Activated naive CD4-positive, alpha-beta T cell treated with anti-CD3 and anti-CD28 coated beads for 36 hours (primary cell): ENCODE data around the gene ACAA1. TPM values are rescaled to one million over a fixed set of nuclear protein-coding genes. Genes with fewer than 3 reads are reported as not detected.

Experiments
- CTCF ChIA-PET: fragments of 350-600 bp; sonication (Branson Sonifier 250); formaldehyde crosslinking; loops from one replicate; lab custom pipeline; 2021; ENCODE audit warnings: antibody characterized with exemption; lab: Charles Lee
- DNase-seq: peaks from one replicate; pipeline ENCODE4 v3.0.0-alpha.2; 2020
- H3K27ac Mint-ChIP-seq: one replicate; pipeline ENCODE4 v1.8.0; 2021; ENCODE audit warnings: mild to moderate bottlenecking, mixed read lengths
- H3K27me3 Mint-ChIP-seq: one replicate; pipeline ENCODE4 v1.8.0; 2021; ENCODE audit warnings: low read depth, mixed read lengths
- H3K36me3 Mint-ChIP-seq: one replicate; pipeline ENCODE4 v1.8.0; 2021; ENCODE audit warnings: low read depth, mixed read lengths
- H3K4me1 Mint-ChIP-seq: one replicate; pipeline ENCODE4 v1.8.0; 2021; ENCODE audit warnings: low read depth, mixed read lengths
- H3K4me3 Mint-ChIP-seq: one replicate; pipeline ENCODE4 v1.8.0; 2021; ENCODE audit warnings: mild to moderate bottlenecking, moderate library complexity, mixed read lengths
- H3K9me3 Mint-ChIP-seq: one replicate; pipeline ENCODE4 v1.8.0; 2021; ENCODE audit warnings: mixed read lengths
- intact Hi-C: fragments of 100-400 bp; cut with micrococcal nuclease; formaldehyde crosslinking; loops from one replicate; pipeline ENCODE4 v1.15.1; 2023
- total RNA-seq, 2 experiments: library from RNA; stranded (reverse); gene quantifications; one replicate each; pipeline ENCODE4 v1.2.3, GENCODE V29; 2021

The ACAA1 gene
- total RNA-seq, 2 experiments from 2014 or later: 57.5 to 58.7 TPM

DNA sequence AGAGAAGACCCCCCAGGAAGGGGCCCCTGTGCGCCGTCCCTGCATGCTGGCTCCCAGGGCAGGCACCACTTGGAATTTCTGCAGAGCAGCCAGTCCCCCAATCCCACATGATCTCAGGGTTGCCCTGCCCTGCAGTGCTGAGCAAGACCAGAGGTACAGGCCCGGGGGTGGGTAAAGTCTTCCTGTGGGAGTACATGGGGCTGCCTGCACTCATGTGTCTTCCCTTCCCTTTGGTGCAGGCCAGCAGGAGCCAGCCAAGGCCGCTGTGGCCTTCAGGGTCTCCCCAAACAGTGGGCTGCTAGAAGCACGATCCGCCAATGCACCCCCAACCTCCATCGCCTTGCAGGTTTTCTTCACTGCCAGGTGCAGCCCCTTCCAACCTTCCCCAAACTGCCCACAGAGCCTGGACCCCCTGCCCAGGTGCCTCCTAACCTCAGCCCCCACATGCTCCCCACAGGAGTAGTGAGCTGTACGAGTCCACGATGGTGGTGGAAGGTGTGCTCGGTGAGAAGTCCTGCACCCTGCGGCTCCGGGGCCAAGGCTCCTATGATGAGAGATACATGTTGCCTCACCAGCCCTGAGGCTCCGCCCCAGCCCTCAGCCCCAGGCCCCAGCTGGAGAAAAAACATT is 15.0 kb downstream of the ACAA1 start:
- H3K27ac Mint-ChIP-seq: no peak overlapping the region
- CTCF ChIA-PET: no interaction called here
- DNase-seq: no peak
- H3K9me3 Mint-ChIP-seq: no peaks in the 10 kb centered on the region
- H3K36me3 Mint-ChIP-seq: peaks cover 16% of the 10 kb centered on the region
- no peaks in the 10 kb centered on the region for H3K27me3 Mint-ChIP-seq
- H3K4me3 Mint-ChIP-seq: no peak overlapping the region
- peaks cover 4% of the 10 kb centered on the region for H3K4me1 Mint-ChIP-seq
- intact Hi-C loops: no loop called here

DNA sequence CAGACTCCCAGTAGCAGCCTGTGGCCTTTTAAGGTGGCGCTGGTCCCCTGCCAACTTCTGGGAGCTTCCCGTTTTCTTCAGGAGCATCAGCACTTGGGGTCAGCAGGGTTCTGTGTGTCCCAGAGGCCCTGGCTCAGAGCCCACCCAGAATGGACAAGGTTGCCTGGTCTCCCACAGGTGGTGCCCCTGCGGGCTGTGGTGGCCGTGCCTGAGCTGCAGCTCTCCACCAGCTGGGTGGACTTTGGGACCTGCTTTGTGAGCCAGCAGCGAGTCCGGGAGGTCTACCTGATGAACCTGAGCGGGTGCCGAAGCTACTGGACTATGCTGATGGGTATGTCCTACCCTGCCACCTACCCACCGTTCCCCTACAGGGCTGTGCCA is 15.5 kb downstream of the ACAA1 start:
- H3K27me3 Mint-ChIP-seq: no peaks in the 10 kb centered on the region
- H3K27ac Mint-ChIP-seq: no peak overlapping the region
- DNase-seq: no peak
- H3K4me1 Mint-ChIP-seq: peaks cover 4% of the 10 kb centered on the region
- peaks cover 16% of the 10 kb centered on the region for H3K36me3 Mint-ChIP-seq
- no peaks in the 10 kb centered on the region for H3K9me3 Mint-ChIP-seq
- no peak overlapping the region for H3K4me3 Mint-ChIP-seq
- CTCF ChIA-PET: no interaction called here
- intact Hi-C loops: no loop called here

DNA sequence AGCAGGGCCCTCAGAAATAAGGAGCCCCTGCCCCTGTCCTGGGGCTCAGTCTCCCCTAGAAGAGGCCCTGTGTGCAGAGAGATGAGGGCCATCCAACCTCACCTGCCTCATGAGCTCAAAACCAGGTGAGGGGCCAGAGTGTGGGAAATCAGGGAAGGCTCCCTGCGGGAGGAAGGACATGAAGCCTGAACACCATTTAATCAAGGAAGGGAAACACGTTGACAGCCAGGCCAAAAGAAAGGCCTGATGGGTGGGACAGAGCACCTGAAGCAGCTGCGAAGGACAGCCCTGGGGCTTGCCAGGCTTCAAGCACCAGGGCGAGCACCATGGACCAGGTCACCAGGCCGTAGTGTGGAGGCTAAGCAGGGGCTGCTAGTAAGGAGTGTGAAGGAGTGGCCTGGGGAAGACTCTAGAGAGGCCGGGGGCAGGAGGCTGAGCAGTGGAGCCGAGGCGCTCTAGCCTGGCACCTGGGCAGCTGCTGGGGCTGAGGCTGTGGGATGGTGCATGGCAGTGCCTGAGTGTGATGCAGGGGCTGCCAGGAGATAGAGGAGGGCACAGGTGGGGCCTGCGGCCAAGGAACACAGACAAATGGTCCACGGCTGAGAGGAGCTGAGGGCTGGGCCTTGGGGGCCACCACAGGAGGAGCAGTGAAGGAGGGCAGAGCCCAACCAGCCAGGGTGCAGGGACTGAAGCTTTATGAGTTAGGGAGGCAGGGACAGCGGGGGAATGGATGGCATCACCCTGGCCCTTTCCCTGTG is 16.1 kb downstream of the ACAA1 start:
- no peak for DNase-seq
- no peak overlapping the region for H3K27ac Mint-ChIP-seq

DNA sequence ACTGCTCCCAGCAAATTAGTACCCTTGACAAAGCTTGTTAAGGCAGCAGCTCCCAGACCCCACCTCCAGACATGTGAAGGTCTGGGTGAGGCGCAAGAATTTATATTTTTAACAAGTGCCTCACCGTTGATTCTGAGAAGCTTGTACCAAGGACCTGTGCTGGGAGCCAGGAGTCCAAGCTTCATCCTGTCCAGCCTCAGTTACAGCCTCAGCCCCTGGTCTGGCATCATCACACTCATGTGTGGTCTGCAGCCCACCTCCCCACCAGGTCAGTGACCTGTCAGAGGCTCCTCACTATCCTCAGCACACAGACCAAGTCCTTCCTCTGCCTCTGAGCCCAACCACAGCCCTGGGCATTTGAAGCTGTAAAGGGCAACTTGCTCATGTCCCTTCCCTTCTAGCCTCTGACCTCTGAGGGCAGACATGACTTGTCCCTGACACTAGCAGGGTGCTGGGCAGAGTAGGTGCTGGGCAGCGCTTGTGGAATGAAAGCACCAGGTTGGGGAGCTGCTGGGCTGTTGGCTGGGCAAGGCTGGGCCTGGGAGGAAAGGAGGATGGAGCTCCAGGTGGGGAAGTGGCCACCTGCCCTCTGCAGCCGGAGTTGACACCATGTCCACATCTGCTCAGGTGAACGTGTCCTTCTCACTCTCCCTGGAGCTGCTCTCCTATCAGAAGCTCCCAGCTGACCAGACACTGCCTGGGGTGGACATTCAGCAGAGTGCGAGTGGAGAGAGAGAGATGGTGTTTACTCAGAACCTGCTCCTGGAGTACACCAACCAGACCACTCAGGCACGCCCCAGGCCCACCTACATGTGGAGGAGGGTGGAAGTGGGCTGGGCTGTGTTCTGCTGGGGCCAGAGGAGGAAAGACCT is 16.9 kb downstream of the ACAA1 start:
- Mint-ChIP-seq H3K4me1 (peaks cover 4% of the 10 kb centered on the region), H3K27ac (no peak overlapping the region), H3K9me3 (no peaks in the 10 kb centered on the region), H3K36me3 (peaks cover 13% of the 10 kb centered on the region), H3K27me3 (no peaks in the 10 kb centered on the region), H3K4me3 (no peak overlapping the region)
- CTCF ChIA-PET: interaction anchor here (0.8 to 4.5 kb wide), 5 partner anchors 9 to 361 kb away, joined by 3 to 31 read pairs (median 5); partner anchors contain the start of gene XYLB
- intact Hi-C loops: loop anchor here (5.0 to 10.0 kb wide), 2 partner anchors 162 to 265 kb away; partner anchors contain the start of gene SLC22A14
- DNase-seq: no peak

More for the DNA sequence above, 16.1 kb downstream of the ACAA1 start:
- no peaks in the 10 kb centered on the region for H3K9me3 Mint-ChIP-seq
- intact Hi-C loops: no loop called here
- no peak overlapping the region for H3K4me3 Mint-ChIP-seq
- no peaks in the 10 kb centered on the region for H3K27me3 Mint-ChIP-seq
- peaks cover 16% of the 10 kb centered on the region for H3K36me3 Mint-ChIP-seq
- peaks cover 4% of the 10 kb centered on the region for H3K4me1 Mint-ChIP-seq
- CTCF ChIA-PET: no interaction called here

DNA sequence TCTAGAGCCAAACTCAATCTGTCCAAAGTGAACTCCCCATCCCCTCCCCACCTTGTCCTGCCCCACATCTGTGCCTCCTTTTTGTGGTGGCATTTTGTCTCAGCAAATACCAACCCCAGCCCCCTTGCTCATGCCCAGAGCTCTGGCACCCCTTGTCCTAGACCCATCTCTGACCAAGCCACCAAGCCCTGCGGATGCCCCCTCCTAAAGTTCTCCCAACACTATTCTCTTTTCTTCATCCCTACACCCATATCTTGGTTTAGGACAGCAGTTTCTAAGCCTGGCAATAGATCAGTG is 17.7 kb downstream of the ACAA1 start:
- CTCF ChIA-PET: interaction anchor here (0.6 to 4.5 kb wide), 12 partner anchors 10 to 361 kb away, joined by 3 to 31 read pairs (median 4); partner anchors contain the start of genes ACAA1, SLC22A14 and XYLB
- H3K9me3 Mint-ChIP-seq: no peaks in the 10 kb centered on the region
- H3K36me3 Mint-ChIP-seq: peaks cover 10% of the 10 kb centered on the region
- DNase-seq: no peak
- H3K4me3 Mint-ChIP-seq: no peak overlapping the region
- H3K27ac Mint-ChIP-seq: no peak overlapping the region
- intact Hi-C loops: loop anchor here (5.0 to 10.0 kb wide), 2 partner anchors 163 to 264 kb away; partner anchors contain the start of gene SLC22A14
- peaks cover 4% of the 10 kb centered on the region for H3K4me1 Mint-ChIP-seq
- no peaks in the 10 kb centered on the region for H3K27me3 Mint-ChIP-seq

DNA sequence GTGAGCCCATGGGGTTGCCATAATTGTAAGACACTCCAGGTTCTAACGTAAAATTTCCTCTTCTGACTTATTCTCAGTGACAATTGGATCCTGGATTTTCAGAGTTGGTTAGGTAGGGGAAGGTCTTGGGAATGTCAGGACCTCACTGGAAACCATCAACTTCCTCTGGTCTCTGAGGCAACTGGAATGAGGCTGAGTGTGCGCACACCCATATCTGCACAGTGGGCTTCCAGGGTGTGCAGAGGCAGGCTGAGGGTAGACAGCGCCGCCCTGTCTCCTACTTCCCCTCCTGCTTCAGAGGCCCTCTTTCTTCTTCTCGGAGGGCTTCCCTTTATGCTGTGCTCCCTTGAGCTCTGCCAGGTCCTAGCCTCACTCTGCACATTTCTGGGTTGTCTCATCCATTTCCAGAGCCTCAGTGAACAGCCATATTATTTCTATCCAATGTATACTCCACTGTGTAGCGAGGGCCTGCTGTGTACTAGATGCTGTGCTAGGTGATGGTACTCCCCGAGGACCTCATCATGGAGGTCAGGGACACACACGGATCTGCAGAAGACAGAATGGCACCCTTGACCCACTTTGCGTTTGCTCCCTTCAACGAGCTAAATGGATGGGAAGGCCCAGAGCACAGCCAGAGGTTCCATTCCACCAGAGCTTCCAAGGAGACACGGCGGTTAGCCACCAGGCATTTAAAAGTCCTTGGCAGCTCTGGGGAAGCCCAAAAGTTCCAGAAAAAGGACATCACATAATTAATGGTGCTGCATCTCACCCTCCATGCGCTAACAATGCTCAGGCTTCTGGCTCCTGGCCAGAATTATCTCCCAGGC is 18.3 kb downstream of the ACAA1 start:
- CTCF ChIA-PET: interaction anchor here (0.6 to 4.5 kb wide), 19 partner anchors 10 to 364 kb away, joined by 3 to 31 read pairs (median 5); partner anchors contain the start of genes ACAA1, SLC22A14 and XYLB
- intact Hi-C loops: loop anchor here (1.0 to 10.0 kb wide), 7 partner anchors 144 to 378 kb away; partner anchors contain the start of genes EXOG, SLC22A14 and XYLB
- no peak for DNase-seq
- H3K36me3 Mint-ChIP-seq: peaks cover 10% of the 10 kb centered on the region
- no peak overlapping the region for H3K27ac Mint-ChIP-seq
- peaks cover 4% of the 10 kb centered on the region for H3K4me1 Mint-ChIP-seq
- H3K27me3 Mint-ChIP-seq: no peaks in the 10 kb centered on the region
- no peaks in the 10 kb centered on the region for H3K9me3 Mint-ChIP-seq
- no peak overlapping the region for H3K4me3 Mint-ChIP-seq

DNA sequence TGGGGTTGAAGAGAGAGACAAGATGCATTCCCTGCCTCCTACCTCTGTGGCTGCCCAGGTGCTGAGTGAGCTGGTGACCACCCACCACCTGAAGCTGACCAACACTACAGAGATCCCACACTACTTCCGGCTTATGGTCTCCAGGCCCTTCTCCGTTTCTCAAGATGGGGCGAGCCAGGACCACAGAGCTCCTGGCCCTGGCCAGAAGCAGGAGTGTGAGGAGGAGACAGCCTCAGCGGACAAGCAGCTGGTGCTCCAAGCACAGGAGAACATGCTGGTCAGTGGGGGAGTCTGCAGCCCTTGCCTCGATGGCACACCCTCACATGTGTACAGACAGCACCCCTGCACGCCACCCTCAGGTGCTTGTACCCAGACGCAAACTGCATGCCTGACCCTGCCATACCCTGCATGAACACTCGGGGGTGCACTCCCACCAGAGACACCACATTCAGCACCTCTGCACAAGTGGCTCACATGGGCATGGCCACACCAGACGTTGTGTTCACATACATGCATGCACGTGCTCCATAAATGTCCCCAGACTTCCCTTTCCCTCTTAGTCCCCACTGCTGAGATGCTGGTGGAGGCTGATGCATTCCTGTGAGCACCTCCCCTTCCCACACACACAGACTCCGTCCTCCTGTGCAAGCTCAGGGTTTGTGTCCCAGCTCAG is 19.0 kb downstream of the ACAA1 start:
- Mint-ChIP-seq H3K4me1 (peaks cover 4% of the 10 kb centered on the region), H3K27ac (no peak overlapping the region), H3K27me3 (no peaks in the 10 kb centered on the region), H3K36me3 (peaks cover 6% of the 10 kb centered on the region), H3K9me3 (no peaks in the 10 kb centered on the region), H3K4me3 (no peak overlapping the region)
- DNase-seq: peak; percentile 88
- CTCF ChIA-PET: interaction anchor here (0.6 to 4.5 kb wide), 20 partner anchors 9 to 472 kb away, joined by 3 to 31 read pairs (median 4); partner anchors contain the start of genes ACAA1, SLC22A14 and XYLB
- intact Hi-C loops: loop anchor here (1.0 to 10.0 kb wide), 7 partner anchors 144 to 378 kb away; partner anchors contain the start of genes EXOG, SLC22A14 and XYLB

DNA sequence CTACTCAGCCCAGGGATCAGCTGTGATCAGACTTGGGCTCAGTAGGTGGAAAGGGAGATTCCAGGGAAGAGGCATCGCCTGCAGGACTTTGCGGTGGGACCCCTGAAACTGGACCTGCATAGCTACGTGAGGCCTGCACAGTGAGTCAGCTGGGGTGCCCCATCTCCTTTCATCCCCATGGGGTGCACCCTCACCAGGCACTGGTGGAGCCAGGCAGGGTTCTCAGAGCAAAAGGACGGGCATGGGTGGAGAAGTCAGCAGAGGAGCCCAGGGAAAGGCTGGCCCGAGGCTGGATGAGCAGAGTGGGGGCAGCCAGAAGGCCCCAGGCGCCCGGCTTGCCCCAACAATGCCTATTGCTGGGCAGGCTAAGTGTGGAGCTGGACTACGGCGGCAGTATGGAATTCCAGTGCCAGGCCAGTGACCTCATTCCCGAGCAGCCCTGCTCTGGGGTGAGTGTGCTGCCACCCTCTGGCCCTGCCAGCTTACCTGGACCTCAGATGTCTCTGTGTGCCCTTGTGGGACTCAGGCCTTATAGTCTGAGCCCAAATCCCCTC is 19.7 kb downstream of the ACAA1 start:
- intact Hi-C loops: loop anchor here (5.0 to 10.0 kb wide), 2 partner anchors 165 to 262 kb away; partner anchors contain the start of gene SLC22A14
- Mint-ChIP-seq H3K27ac (no peak overlapping the region), H3K4me3 (no peak overlapping the region), H3K9me3 (no peaks in the 10 kb centered on the region), H3K36me3 (peaks cover 6% of the 10 kb centered on the region), H3K27me3 (no peaks in the 10 kb centered on the region), H3K4me1 (peaks cover 4% of the 10 kb centered on the region)
- no peak for DNase-seq
- CTCF ChIA-PET: interaction anchor here (0.6 to 4.5 kb wide), 16 partner anchors 11 to 473 kb away, joined by 3 to 31 read pairs (median 4); partner anchors contain the start of genes SLC22A14 and XYLB

DNA sequence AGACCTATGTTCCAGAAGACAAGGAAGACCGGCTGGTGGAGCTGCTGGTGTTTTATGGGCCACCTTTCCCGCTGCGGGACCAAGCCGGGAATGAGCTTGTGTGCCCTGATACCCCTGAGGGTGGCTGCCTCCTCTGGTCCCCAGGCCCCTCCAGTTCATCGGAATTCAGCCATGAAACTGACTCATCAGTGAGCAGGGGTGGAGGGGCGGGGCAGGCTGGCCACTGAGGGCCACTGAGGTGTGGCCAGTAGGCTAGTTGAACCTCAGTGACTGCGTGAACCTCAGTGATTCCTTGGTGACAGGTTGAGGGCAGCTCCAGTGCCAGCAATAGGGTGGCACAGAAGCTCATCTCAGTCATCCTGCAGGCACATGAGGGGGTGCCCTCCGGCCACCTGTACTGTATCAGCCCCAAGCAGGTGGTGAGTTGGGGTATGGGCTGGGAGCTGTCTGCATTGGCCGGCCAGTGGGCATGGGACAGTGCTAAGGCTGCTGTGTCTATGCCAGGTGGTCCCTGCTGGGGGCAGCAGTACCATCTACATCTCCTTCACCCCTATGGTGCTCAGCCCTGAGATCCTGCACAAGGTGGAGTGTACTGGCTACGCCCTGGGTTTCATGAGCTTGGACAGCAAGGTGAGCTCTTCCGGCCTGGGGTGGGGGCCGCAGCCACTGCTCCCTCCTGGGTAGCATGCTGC is 20.3 kb downstream of the ACAA1 start:
- peaks cover 4% of the 10 kb centered on the region for H3K4me1 Mint-ChIP-seq
- CTCF ChIA-PET: interaction anchor here (0.6 to 4.5 kb wide), 9 partner anchors 88 to 366 kb away, joined by 3 to 31 read pairs (median 4); partner anchors contain the start of genes SLC22A14 and XYLB
- intact Hi-C loops: loop anchor here (5.0 to 10.0 kb wide), 2 partner anchors 166 to 262 kb away; partner anchors contain the start of gene SLC22A14
- no peaks in the 10 kb centered on the region for H3K9me3 Mint-ChIP-seq
- DNase-seq: no peak
- H3K36me3 Mint-ChIP-seq: peaks cover 3% of the 10 kb centered on the region
- H3K4me3 Mint-ChIP-seq: no peak overlapping the region
- no peaks in the 10 kb centered on the region for H3K27me3 Mint-ChIP-seq
- H3K27ac Mint-ChIP-seq: no peak overlapping the region
